BLaER1 treated with 17β-estradiol and CSF1 and Interleukin-3, amounts not matched to agents 10 nM and 100 nM (cell line): ENCODE measurements around the gene SPSB4.

ENCODE experiments used
- H3K27ac ChIP-seq, 11 experiments: shearing (Covaris generic); formaldehyde crosslinking; 2 replicates each; pipeline ENCODE4 v1.8.1; 2022
- H3K27me3 ChIP-seq, 11 experiments: shearing (Covaris generic); formaldehyde crosslinking; 2 replicates each; pipeline ENCODE4 v1.8.1; 2022
- H3K36me3 ChIP-seq, 11 experiments: shearing (Covaris generic); formaldehyde crosslinking; 2 replicates each; pipeline ENCODE4 v1.8.1; 2022
- H3K4me1 ChIP-seq, 10 experiments: shearing (Covaris generic); formaldehyde crosslinking; 2 replicates each; pipeline ENCODE4 v1.8.1; 2022
- H3K4me2 ChIP-seq, 11 experiments: shearing (Covaris generic); formaldehyde crosslinking; 2 replicates each; pipeline ENCODE4 v1.8.1; 2022
- H3K4me3 ChIP-seq, 10 experiments: shearing (Covaris generic); formaldehyde crosslinking; 2 replicates each; pipeline ENCODE4 v1.8.1; 2022
- H3K9ac ChIP-seq, 11 experiments: shearing (Covaris generic); formaldehyde crosslinking; 2 replicates each; pipeline ENCODE4 v1.8.1; 2022
- H3K9me3 ChIP-seq, 11 experiments: shearing (Covaris generic); formaldehyde crosslinking; replicated peaks in 1 of 11; 2 replicates each; pipeline ENCODE4 v1.8.1; 2022
- H4K20me1 ChIP-seq, 11 experiments: shearing (Covaris generic); formaldehyde crosslinking; 2 replicates each; pipeline ENCODE4 v1.8.1; 2022
- Cebpa-rat ChIP-seq, 11 experiments: shearing (Covaris generic); IDR thresholded peaks; 2 replicates each; pipeline ENCODE4 v1.8.1; 2022

SPSB4 gene

DNA sequence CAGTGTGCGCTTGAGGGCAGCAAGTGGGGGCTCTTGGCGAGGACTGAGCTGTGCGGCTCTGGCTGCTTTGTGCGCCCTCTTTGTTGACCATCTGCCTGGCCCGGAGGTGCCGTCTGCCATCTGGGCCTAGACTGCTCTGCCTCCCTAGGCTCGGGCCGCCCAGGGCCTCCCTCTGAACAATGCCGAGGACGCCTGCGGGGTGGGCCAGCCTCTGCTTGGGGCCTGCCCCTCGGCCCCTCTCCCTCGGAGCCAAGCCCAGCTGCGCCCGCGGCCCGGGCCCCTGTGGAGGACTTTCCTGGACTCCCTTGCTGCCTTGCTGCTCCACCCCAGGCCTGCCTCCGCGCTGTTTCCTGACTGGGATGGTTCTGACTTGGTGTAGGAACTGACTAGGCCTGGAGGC lies 31.9 kb upstream of the SPSB4 start:
- TF ChIP-seq Cebpa-rat (IDR thresholded peaks at IDR 0.05): no peak
- H4K20me1 ChIP-seq: no peaks in the 10 kb centered on the region
- no peaks in the 10 kb centered on the region for H3K27me3 ChIP-seq
- H3K4me2 ChIP-seq: no peak overlapping the region
- H3K4me3 ChIP-seq: no peak overlapping the region
- H3K9me3 ChIP-seq: peaks cover 0 to 17% (median 7%) of the 10 kb centered on the region in 11 experiments; a peak in 10 of 22 replicates
- H3K9ac ChIP-seq: no peak overlapping the region
- no peaks in the 10 kb centered on the region for H3K36me3 ChIP-seq
- H3K27ac ChIP-seq: no peak overlapping the region; a peak in 1 of 22 replicates
- H3K4me1 ChIP-seq: peaks cover 0 to 19% (median 10%) of the 10 kb centered on the region in 10 experiments; a peak in 16 of 20 replicates

DNA sequence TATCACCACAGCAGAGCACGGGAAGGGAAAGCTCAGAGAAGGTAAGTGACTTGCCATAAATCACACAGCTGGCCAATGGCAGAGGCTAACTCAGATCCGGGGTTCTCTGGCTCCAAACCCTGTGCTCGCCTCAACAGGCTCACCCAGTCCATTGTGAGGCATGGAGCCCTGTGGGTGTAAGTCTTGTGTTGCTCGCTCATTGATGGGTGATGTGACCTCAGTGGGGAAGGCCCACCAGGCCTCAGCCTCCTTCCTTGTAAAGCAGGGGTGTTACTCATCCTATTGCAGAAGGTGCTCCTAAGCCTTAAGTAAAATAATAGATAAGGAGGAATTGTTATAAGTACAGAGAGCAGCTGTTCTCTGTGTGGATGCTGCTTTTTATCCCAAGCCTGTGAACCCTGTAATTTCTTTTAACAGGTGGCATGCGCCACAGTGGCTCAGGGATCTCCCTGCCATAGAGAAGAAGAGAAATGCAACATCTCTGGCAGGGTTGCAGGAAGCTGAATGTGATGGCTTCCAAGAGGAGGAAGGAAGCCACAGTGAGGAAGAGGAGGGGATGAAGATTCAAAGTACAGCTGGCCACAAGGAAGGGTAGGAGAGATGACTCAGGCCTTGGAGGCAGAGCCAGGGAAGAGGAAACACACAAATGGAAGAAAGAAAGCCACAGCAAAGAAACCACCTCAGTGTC lies 30.9 kb upstream of the SPSB4 start:
- Histone ChIP-seq H3K36me3 (no peaks in the 10 kb centered on the region), H3K27ac (no peak overlapping the region; a peak in 1 of 22 replicates), H3K4me1 (peaks cover 0 to 19% (median 10%) of the 10 kb centered on the region in 10 experiments; a peak in 16 of 20 replicates), H3K27me3 (no peaks in the 10 kb centered on the region), H3K4me3 (no peak overlapping the region), H4K20me1 (no peaks in the 10 kb centered on the region), H3K9me3 (peaks cover 0 to 17% (median 7%) of the 10 kb centered on the region in 11 experiments; a peak in 10 of 22 replicates), H3K4me2 (peak overlapping the region in 9 of 11 experiments; percentile 3 to 67 (median 49); a peak in 15 of 22 replicates), H3K9ac (no peak overlapping the region)
- TF ChIP-seq Cebpa-rat (IDR thresholded peaks at IDR 0.05): 0 out of 22 replicates have a peak, but pooled peaks of 1 of the 11 experiments have one; percentile 4

DNA sequence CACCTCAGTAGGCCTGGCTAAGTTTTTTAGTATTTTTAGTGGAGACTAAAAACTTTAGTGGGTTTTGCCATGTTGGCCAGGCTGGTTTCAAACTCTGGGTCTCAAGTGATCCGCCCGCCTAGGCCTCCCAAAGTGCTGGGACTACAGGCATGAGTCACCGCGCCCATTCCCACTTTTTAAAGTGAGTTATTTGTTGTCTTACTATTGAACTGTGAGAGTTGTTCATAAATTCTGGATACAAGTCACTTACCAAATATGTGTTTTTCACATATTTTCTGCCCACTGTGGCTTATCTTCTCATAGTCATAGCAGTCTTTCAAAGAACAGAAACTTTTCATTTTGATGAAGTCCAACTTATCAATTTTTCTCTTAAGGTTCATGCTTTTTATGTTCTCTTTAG lies 29.9 kb upstream of the SPSB4 start:
- Histone ChIP-seq H3K36me3 (no peaks in the 10 kb centered on the region), H4K20me1 (no peaks in the 10 kb centered on the region), H3K4me1 (peaks cover 0 to 19% (median 10%) of the 10 kb centered on the region in 10 experiments; a peak in 16 of 20 replicates), H3K27me3 (no peaks in the 10 kb centered on the region), H3K4me3 (no peak overlapping the region), H3K4me2 (0 out of 22 replicates have a peak overlapping the region, but pooled peaks of 1 of the 11 experiments have one; percentile 67), H3K9ac (no peak overlapping the region), H3K9me3 (peaks cover 0 to 17% (median 7%) of the 10 kb centered on the region in 11 experiments; a peak in 10 of 22 replicates), H3K27ac (no peak overlapping the region)
- TF ChIP-seq Cebpa-rat (IDR thresholded peaks at IDR 0.05): no peak

DNA sequence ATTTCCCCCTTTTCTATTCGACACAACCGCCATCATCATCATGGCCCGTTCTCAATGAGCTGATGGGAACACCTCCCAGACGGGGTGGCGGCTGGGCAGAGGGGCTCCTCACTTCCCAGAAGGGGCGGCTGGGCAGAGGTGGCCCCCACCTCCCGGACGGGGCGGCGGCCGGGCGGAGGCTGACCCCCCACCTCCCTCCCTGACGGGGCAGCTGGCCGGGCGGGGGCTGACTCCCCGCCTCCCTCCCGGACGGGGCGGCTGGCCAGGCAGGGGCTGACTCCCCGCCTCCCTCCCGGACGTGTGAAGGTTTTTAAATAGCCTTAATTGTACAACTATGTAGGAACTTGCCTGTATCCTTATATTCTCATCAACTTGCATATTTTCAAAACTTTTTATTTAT lies 20.9 kb upstream of the SPSB4 start:
- no peak overlapping the region for H3K9ac ChIP-seq
- peaks cover 0 to 11% (median 8%) of the 10 kb centered on the region in 11 experiments; a peak in 15 of 22 replicates for H3K9me3 ChIP-seq
- no peak for TF ChIP-seq Cebpa-rat (IDR thresholded peaks at IDR 0.05)
- no peak overlapping the region for H3K4me2 ChIP-seq
- no peak overlapping the region for H3K4me3 ChIP-seq
- no peaks in the 10 kb centered on the region for H3K4me1 ChIP-seq
- H3K36me3 ChIP-seq: no peaks in the 10 kb centered on the region
- no peak overlapping the region for H3K27ac ChIP-seq
- H4K20me1 ChIP-seq: no peaks in the 10 kb centered on the region
- H3K27me3 ChIP-seq: no peaks in the 10 kb centered on the region

DNA sequence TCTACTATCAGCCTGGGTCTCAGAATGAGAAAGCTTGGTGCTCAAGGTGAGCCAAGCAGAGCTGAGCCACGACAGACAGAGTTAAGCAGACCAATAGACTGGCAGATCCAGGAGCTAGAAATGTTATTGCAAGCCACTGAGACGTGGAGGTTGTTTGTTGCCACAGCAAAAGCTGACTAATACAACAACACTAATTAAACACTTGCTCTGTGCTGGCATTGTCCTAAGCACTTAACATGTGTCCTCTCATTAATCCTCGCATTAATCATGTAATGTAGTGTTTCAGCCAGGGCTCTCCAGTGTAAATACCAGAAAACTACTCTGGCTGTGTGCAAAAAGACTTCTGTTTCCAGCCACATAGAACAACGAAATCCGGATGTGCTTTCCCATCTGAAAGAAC lies 11.6 kb upstream of the SPSB4 start:
- Histone ChIP-seq H3K27me3 (no peaks in the 10 kb centered on the region), H4K20me1 (no peaks in the 10 kb centered on the region)

DNA sequence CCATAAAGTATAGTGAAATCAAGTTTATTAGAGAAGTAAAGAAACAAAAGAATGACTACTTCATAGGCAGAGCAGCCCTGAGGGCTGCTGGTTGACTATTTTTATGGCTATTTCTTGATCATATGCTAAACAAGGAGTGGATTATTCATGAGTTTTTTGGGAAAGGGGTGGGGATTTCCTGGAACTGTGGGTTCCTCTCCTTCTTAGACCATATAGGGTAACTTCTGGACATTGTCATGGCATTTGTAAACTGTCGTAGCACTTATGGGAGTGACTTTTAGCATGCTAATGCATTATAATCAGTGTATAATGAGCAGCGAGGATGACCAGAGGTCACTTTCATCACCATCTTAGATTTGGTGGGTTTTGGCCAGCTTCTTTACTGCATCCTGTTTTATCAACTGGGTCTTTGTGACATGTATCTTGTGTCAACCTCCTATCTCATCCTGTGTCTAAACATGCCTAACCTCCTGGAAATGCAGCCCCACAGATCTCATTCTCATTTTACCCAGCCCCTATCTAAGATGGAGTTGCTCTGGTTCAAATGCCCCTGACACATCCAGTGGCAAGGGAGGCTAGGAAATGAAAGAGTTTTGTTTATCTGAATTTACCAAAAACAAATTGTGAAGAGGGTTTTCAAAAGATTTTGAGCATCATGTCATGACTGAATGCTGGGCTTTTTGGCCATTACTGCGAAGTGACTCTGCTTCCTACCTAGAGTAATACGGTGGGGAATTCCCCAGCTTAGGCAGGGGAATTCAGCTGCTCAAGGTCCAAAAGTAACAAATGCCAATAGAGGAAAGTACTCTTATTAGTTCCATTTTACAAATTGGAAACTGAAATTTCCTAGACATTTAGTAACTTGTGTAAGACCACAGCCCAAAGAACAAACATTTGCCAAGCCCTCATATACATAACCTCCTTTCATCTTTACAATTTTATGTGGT lies 6.2 kb upstream of the SPSB4 start:
- H3K27ac ChIP-seq: no peak overlapping the region
- no peaks in the 10 kb centered on the region for H3K9me3 ChIP-seq
- TF ChIP-seq Cebpa-rat (IDR thresholded peaks at IDR 0.05): no peak
- H3K9ac ChIP-seq: no peak overlapping the region
- H3K27me3 ChIP-seq: peaks cover 0 to 1% (median 0%) of the 10 kb centered on the region in 11 experiments; a peak in 1 of 22 replicates
- H3K36me3 ChIP-seq: no peaks in the 10 kb centered on the region
- H3K4me1 ChIP-seq: no peaks in the 10 kb centered on the region; a peak in 1 of 20 replicates
- H3K4me2 ChIP-seq: no peak overlapping the region
- H4K20me1 ChIP-seq: no peaks in the 10 kb centered on the region
- H3K4me3 ChIP-seq: no peak overlapping the region

More for the DNA sequence above, 11.6 kb upstream of the SPSB4 start:
- H3K27ac ChIP-seq: no peak overlapping the region
- H3K4me2 ChIP-seq: no peak overlapping the region
- TF ChIP-seq Cebpa-rat (IDR thresholded peaks at IDR 0.05): no peak
- H3K4me3 ChIP-seq: no peak overlapping the region
- no peaks in the 10 kb centered on the region for H3K36me3 ChIP-seq
- no peaks in the 10 kb centered on the region for H3K9me3 ChIP-seq
- no peaks in the 10 kb centered on the region; a peak in 1 of 20 replicates for H3K4me1 ChIP-seq
- H3K9ac ChIP-seq: no peak overlapping the region

DNA sequence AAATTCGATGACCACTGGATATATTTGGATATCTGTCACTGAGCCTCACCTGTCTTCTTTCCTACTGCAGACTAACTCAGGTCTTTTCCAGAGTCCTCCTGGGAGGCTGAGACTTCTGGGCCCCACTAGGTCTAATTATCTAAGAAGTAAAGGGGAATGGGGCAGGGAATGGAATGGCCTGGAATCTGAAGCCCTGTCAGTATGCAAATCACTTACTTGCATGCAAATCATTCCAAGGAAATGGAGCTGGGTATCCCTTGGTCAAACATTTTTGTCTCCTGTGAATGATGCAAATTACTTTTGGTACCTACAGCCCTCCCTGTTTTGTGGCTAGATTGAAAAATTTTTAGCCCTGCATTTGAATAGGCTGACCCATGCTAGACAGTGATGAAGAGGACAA lies 5.3 kb upstream of the SPSB4 start:
- H3K36me3 ChIP-seq: no peaks in the 10 kb centered on the region
- H3K4me2 ChIP-seq: no peak overlapping the region
- H4K20me1 ChIP-seq: no peaks in the 10 kb centered on the region
- H3K27ac ChIP-seq: no peak overlapping the region
- H3K4me3 ChIP-seq: no peak overlapping the region
- no peak for TF ChIP-seq Cebpa-rat (IDR thresholded peaks at IDR 0.05)
- H3K9me3 ChIP-seq: no peaks in the 10 kb centered on the region
- H3K27me3 ChIP-seq: peaks cover 0 to 9% (median 6%) of the 10 kb centered on the region in 11 experiments; a peak in 14 of 22 replicates
- peaks cover 0 to 8% (median 7%) of the 10 kb centered on the region in 10 experiments; a peak in 12 of 20 replicates for H3K4me1 ChIP-seq
- no peak overlapping the region for H3K9ac ChIP-seq

DNA sequence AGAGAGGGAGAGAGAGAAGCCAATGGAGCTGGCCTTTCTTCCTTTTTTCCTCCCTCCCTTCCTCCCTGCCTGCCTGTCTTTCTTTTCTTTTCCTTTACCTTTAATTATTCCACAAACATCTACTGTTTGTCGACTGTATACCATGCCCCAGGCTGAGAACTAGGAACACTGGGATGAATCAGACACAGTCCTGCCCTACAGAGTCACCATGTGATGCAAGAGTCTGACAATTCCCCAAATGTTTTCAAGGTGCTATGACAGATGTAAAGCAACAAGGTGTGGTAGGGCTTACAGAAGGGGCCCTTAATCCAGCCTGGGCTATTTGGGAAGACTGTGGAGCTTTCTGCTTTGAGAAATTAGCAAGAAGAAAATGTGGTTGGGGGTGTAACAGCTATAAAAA lies 4.0 kb upstream of the SPSB4 start:
- H3K27ac ChIP-seq: no peak overlapping the region
- H3K4me2 ChIP-seq: no peak overlapping the region
- no peak overlapping the region for H3K9ac ChIP-seq
- H3K36me3 ChIP-seq: no peaks in the 10 kb centered on the region
- no peaks in the 10 kb centered on the region for H3K9me3 ChIP-seq
- peaks cover 10 to 23% (median 19%) of the 10 kb centered on the region in 11 experiments for H3K27me3 ChIP-seq
- no peak for TF ChIP-seq Cebpa-rat (IDR thresholded peaks at IDR 0.05)
- H3K4me1 ChIP-seq: peaks cover 5 to 15% (median 13%) of the 10 kb centered on the region in 10 experiments; a peak in 18 of 20 replicates
- H3K4me3 ChIP-seq: no peak overlapping the region
- H4K20me1 ChIP-seq: no peaks in the 10 kb centered on the region

DNA sequence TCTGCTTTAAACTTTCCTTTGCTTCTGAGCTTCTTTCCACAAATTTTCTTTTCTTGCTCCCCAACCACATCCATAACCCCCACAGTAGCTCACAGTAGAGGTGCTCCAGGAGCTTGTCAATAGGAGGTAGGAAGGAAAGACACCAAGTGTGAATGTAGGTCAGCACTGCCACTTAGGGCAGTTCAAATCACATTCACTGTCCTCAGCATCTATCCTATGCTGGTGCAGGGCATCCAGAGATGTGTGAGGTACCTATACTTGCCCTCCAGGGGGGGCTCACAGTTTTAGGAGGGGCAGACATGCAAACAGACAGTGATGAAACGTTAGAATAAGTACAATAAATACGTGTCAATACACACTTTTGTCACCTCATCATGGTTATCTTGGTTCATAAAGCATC lies 1.5 kb upstream of the SPSB4 start:
- H3K27me3 ChIP-seq: peaks cover 30 to 46% (median 40%) of the 10 kb centered on the region in 11 experiments

More for the DNA sequence above, 1.5 kb upstream of the SPSB4 start:
- peaks cover 6 to 22% (median 19%) of the 10 kb centered on the region in 10 experiments; a peak in 18 of 20 replicates for H3K4me1 ChIP-seq
- peak overlapping the region in 2 of 11 experiments; percentile 99 to 100; a peak in 2 of 22 replicates for H3K4me2 ChIP-seq
- no peaks in the 10 kb centered on the region for H3K9me3 ChIP-seq
- H3K9ac ChIP-seq: no peak overlapping the region
- H3K4me3 ChIP-seq: no peak overlapping the region
- H4K20me1 ChIP-seq: peaks cover 0 to 6% (median 0%) of the 10 kb centered on the region in 11 experiments; a peak in 2 of 22 replicates
- TF ChIP-seq Cebpa-rat (IDR thresholded peaks at IDR 0.05): no peak
- H3K27ac ChIP-seq: no peak overlapping the region
- H3K36me3 ChIP-seq: no peaks in the 10 kb centered on the region
